Measurements from ENCODE around the gene AIF1L.

AIF1L gene

GRCh38 chr9:131078427-131079366, 17.6 kb upstream of the AIF1L start:
- DNase-seq = no peak

GRCh38 chr9:131080589-131080988, 15.7 kb upstream of the AIF1L start:
- DNase-seq = no peak

- DNase-seq = no peak
These were observed 14.5 kb upstream of the AIF1L start for GRCh38 chr9:131081868-131082267.

- DNase-seq = no peak
These were observed 13.4 kb upstream of the AIF1L start for GRCh38 chr9:131082774-131083512.

- DNase-seq = no peak
These were observed 11.5 kb upstream of the AIF1L start for GRCh38 chr9:131084661-131085369.

GRCh38 chr9:131085370-131086122, 10.8 kb upstream of the AIF1L start:
- no peak for DNase-seq

- no peak for DNase-seq
These were observed 8.9 kb upstream of the AIF1L start for GRCh38 chr9:131087354-131087893.

- no peak for DNase-seq
These were observed 6.1 kb upstream of the AIF1L start for GRCh38 chr9:131090025-131090787.

- DNase-seq = no peak
These were observed 4.9 kb upstream of the AIF1L start for GRCh38 chr9:131091352-131091992.

- no peak for DNase-seq
These were observed 4.3 kb upstream of the AIF1L start for GRCh38 chr9:131092030-131092429.

GRCh38 chr9:131092548-131093440, 3.5 kb upstream of the AIF1L start:
- DNase-seq = no peak

GRCh38 chr9:131094015-131094414, 2.3 kb upstream of the AIF1L start:
- no peak for DNase-seq

GRCh38 chr9:131094622-131095021, 1.7 kb upstream of the AIF1L start:
- DNase-seq = no peak

- DNase-seq = no peak
These were observed 564 bp upstream of the AIF1L start for GRCh38 chr9:131095666-131096268.

GRCh38 chr9:131097126-131097947, 1.0 kb downstream of the AIF1L start:
- no peak for DNase-seq

GRCh38 chr9:131097948-131098278, 1.6 kb downstream of the AIF1L start:
- no peak for DNase-seq

GRCh38 chr9:131098391-131099101, 2.2 kb downstream of the AIF1L start:
- no peak for DNase-seq

GRCh38 chr9:131099102-131099606, 2.8 kb downstream of the AIF1L start:
- DNase-seq = no peak

Measured in SIG-M5 (cell line).